HCEC 1CT (cell line): ENCODE measurements around the gene ABLIM1.

Source experiments
- DNase-seq: peaks from one replicate; pipeline ENCODE4 v3.0.0-alpha.2; 2017

The ABLIM1 gene

GRCh38 chr10:114508376-114508775 is 149.7 kb downstream of the ABLIM1 start:
- no peak for DNase-seq

GRCh38 chr10:114507449-114507848 is 150.6 kb downstream of the ABLIM1 start:
- no peak for DNase-seq

- no peak for DNase-seq
Observed at GRCh38 chr10:114506871-114507385, 151.1 kb downstream of the ABLIM1 start.

GRCh38 chr10:114504769-114505579 is 153.1 kb downstream of the ABLIM1 start:
- DNase-seq, result peak; percentile 13

GRCh38 chr10:114502074-114502473 is 156.0 kb downstream of the ABLIM1 start:
- DNase-seq, result no peak

- DNase-seq, result no peak
Observed at GRCh38 chr10:114501650-114502049, 156.4 kb downstream of the ABLIM1 start.

GRCh38 chr10:114500643-114501042 is 157.4 kb downstream of the ABLIM1 start:
- no peak for DNase-seq

- DNase-seq, result no peak
Observed at GRCh38 chr10:114499630-114500190, 158.4 kb downstream of the ABLIM1 start.

- no peak for DNase-seq
Observed at GRCh38 chr10:114499116-114499515, 159.0 kb downstream of the ABLIM1 start.

GRCh38 chr10:114498413-114499111 is 159.5 kb downstream of the ABLIM1 start:
- no peak for DNase-seq

- no peak for DNase-seq
Observed at GRCh38 chr10:114495303-114495702, 162.8 kb downstream of the ABLIM1 start.

- no peak for DNase-seq
Observed at GRCh38 chr10:114492351-114493037, 165.6 kb downstream of the ABLIM1 start.

- DNase-seq, result no peak
Observed at GRCh38 chr10:114491933-114492332, 166.1 kb downstream of the ABLIM1 start.

- no peak for DNase-seq
Observed at GRCh38 chr10:114491419-114491818, 166.7 kb downstream of the ABLIM1 start.

- no peak for DNase-seq
Observed at GRCh38 chr10:114489521-114490310, 168.4 kb downstream of the ABLIM1 start.

- no peak for DNase-seq
Observed at GRCh38 chr10:114487815-114488536, 170.1 kb downstream of the ABLIM1 start.

GRCh38 chr10:114486938-114487814 is 170.9 kb downstream of the ABLIM1 start:
- no peak for DNase-seq

GRCh38 chr10:114485696-114486400 is 172.2 kb downstream of the ABLIM1 start:
- no peak for DNase-seq

- DNase-seq, result no peak
Observed at GRCh38 chr10:114483575-114483974, 174.5 kb downstream of the ABLIM1 start.
